ENCODE results near the gene SPATC1L.

SPATC1L gene

DNA sequence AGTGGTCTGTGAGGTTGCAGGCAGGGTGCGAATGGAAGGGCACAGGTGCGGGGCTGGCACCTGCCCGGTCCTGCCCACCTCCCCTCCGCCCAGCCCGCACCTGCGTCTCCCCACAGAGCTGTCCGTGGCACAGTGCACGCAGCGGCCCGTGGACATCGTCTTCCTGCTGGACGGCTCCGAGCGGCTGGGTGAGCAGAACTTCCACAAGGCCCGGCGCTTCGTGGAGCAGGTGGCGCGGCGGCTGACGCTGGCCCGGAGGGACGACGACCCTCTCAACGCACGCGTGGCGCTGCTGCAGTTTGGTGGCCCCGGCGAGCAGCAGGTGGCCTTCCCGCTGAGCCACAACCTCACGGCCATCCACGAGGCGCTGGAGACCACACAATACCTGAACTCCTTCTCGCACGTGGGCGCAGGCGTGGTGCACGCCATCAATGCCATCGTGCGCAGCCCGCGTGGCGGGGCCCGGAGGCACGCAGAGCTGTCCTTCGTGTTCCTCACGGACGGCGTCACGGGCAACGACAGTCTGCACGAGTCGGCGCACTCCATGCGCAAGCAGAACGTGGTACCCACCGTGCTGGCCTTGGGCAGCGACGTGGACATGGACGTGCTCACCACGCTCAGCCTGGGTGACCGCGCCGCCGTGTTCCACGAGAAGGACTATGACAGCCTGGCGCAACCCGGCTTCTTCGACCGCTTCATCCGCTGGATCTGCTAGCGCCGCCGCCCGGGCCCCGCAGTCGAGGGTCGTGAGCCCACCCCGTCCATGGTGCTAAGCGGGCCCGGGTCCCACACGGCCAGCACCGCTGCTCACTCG is 52.2 kb downstream of the SPATC1L start:
- no peak for DNase-seq

DNA sequence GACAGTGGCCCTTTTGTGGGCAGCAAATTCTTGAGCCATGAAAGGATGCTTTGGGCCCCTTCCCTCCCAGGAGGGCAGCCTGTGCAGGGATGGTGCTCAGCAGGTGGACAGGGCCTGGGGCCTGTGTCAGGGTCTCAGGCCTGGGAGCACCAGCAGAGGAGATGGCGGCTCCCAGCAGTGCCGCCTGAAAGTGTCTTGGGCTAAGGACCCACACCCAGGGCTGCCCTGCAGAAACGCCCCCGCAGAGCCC is 52.7 kb downstream of the SPATC1L start:
- DNase-seq: no peak

DNA sequence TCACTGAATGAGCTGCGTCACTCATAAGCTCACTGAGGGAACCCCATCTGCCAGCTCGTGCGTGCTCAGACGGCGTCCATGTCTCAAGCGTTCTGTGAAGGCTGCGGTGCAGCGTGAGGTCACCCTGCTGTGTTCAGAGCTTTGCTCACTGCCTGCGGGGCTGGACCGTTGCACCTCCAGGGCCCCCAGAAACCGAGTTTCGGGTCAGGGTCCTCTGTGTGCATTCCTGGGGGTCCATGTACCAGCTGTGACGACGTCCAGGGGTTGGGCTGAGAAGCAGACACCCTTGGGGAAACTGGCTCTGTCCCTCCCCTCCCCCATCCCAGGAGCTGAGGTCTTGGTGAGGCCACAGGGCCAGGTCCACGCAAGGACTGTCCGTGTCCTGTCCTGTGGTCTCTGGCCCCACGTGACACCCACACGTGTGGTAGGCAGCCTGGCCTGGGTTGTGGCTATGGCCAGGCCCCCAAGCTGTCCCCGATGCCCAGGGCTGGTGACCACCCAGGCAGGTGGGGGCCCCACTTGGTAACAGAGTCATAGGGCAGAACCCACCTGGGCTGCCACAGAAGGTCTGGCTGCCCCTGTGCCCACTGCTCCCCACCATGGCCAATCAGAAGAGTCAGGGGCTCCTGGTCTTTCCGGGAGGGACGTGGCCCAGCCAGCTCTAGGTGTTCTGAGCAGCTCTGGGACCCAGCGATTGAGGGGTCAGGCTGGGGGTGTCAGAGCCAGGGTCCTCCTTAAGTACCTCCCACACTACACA is 53.2 kb downstream of the SPATC1L start:
- DNase-seq: no peak

DNA sequence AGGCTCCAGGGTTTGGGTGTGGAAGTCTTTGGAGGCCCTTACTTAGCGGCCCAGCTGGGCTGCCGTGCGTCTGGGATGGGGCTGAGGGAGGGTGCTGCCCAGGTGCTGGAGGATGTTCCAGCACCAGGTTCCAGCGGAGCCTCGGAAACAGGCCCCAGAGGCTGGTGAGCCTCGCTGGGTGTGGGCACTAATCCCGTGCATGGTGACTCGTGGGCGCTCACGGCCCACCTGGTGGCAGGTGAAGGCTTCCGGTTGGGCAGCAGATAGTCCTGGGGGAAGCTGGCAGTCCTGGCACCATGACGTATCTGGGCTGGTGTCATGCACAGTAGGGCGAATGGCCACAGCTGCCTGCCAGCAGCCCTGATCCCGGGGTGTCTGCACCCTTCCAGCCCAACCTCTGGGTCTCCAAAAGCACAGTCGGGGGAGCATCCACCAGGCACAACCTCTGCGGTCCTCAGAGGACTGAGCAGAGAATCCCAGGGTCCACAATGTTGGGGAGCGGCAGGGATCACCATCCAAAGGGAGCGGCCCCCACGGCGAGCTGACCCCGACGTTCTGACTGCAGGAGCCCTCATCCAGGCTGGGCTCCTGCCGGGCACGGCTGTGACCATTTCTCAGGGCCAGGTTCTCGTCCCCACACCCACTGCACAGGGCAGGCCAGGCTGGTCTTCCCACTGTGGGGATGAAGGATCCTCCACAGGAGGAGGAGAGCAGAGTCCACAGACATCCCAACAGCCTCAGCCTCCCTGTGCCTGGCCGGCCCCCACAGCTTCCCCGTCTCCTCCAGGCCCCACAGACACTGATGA is 54.2 kb downstream of the SPATC1L start:
- no peak for DNase-seq

DNA sequence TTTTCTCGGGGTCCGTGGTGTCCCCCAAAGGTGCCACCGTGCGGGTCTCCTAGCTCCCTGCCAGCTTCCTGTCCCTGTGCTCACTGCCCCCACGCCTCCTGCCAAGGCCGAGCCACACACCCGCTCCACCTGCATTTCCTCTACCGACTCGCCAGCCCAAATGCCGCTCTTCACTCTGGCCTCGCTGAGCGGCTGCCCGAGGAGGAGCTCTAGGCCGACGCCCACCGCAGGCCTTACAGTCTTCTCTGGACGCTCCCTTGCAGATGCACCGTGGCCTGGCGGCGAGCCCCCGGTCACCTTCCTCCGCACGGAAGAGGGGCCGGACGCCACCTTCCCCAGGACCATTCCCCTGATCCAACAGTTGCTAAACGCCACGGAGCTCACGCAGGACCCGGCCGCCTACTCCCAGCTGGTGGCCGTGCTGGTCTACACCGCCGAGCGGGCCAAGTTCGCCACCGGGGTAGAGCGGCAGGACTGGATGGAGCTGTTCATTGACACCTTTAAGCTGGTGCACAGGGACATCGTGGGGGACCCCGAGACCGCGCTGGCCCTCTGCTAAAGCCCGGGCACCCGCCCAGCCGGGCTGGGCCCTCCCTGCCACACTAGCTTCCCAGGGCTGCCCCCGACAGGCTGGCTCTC is 55.2 kb downstream of the SPATC1L start:
- DNase-seq: no peak

DNA sequence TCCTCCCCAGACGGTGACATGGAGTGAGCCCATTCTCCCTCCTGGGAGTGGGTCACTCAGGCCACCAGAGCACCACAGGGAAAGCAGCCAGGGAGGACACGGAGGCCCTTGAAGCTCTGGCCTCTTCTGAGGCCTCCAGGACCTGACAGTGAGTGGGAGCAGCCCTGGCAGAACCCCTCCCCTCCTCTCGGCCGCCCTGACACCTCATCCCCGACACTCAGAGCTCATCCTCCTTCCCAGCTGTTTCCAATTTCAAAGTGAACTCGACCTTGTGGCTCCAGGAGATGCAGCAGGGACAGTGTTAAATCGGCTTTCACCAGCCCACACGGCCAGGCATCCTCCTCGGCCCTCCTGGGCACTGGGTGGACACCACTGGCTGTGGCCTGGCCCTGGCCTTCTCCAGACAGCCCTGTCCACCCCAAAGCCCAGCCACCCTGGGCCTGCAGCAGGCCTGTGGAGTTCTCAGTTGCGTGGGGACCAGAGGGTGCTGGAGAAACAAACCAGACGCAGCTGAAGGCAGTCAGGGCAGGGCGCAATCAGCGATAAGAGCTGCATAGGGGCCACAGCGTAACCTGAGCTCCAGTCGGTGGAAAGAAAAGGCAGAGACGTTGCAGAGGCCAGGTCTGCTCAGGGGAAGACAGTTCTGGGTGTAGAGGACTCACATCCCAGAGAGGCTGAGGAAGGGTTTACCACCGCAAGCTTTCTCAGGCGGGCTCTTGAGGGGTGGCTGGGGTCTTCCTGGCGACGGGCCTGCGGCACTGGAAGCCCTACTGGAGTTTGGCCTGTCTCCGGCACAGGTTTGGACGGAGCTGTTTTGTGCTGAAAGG is 55.9 kb downstream of the SPATC1L start:
- no peak for DNase-seq

DNA sequence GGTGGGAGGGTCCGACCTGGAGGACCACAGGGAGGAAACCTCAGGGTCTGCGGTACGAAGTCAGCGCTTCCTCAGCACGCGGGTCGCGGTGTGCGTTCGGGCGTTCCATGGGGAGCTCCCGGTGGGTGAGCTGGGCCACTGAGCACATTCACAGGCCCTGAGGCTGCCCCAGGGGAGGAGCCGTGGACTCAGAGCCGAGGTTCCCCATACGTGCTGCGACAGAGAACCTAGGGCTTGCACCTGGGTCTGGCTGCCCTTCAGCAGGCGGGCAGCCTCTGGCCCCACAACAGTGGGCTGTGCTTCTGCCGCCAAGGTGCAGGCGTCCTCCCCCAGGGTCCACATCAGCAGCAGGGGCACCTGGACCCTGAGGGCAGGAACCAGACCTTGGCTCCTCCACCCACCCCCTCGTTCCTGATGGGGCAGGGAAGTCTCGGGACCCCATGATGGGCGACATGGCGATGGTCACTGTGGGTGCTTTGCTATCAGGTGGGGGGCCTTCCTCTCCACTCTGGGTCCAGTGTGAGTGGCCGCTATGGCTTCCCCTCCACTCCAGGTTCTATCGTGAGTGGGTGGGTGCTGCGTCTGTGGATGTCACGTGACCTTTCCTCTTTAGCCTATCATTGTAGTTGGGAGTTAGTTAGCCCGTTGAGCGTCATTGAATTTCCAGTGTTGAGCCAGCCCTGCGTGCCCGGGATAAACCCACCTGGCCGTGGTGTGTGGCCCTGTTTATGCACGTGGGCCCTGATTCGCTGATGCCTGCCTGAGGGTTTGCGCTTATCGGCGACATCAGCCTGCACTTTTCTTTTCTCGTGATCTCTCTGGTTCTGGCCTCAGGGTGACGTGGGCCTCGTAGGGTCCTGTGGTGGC is 56.8 kb downstream of the SPATC1L start:
- no peak for DNase-seq

DNA sequence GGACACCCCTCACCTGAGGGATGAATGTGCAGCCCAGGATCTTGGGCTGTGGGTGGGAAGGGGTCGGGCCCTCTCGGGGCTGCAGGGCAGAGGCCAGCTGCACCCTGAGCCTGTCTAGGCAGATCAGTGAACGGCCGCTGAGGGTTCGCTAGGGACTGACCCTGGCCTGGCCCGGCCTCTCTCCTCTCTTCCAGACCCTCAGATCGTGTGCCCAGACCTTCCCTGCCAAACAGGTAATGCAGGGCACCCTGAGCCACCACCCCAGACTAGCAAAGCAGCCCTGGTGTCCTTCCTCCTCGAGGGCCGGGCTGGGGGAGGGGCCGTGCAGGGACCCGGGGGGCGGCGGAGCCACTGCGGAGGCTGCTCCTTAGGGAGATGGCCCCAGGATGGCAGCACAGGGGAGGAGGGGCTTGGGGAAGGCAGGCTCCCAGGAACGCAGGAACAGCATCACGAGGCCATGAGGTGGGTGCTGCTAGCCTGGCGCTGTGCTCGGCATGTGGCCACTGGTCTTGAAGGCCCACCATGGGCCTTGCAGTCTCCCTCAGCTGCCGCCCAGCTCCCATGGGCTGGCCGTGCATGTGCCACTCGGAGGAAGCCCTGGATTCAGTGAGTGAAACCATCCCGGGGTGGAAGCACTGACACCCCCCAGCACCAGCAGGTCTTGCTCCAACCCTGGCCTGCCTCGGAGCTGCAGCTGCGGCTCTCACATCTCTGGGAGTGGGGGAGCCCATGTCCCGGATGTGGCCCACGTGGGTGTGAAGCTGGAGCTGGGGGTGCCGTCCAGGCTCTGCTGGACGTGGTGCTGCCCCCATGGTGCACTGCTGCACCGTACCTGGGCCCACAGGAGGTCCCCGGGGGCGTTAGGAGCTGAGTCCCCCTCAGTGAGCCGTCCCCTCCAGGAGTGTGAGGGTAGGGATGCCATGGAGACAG is 57.7 kb downstream of the SPATC1L start:
- no peak for DNase-seq

DNA sequence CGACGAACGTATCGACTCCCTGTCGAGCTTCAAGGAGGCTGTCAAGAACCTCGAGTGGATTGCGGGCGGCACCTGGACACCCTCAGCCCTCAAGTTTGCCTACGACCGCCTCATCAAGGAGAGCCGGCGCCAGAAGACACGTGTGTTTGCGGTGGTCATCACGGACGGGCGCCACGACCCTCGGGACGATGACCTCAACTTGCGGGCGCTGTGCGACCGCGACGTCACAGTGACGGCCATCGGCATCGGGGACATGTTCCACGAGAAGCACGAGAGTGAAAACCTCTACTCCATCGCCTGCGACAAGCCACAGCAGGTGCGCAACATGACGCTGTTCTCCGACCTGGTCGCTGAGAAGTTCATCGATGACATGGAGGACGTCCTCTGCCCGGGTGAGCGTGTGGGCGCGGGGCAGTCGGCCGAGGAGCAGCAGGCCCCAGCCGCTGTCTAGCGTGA is 58.4 kb downstream of the SPATC1L start:
- DNase-seq: no peak

DNA sequence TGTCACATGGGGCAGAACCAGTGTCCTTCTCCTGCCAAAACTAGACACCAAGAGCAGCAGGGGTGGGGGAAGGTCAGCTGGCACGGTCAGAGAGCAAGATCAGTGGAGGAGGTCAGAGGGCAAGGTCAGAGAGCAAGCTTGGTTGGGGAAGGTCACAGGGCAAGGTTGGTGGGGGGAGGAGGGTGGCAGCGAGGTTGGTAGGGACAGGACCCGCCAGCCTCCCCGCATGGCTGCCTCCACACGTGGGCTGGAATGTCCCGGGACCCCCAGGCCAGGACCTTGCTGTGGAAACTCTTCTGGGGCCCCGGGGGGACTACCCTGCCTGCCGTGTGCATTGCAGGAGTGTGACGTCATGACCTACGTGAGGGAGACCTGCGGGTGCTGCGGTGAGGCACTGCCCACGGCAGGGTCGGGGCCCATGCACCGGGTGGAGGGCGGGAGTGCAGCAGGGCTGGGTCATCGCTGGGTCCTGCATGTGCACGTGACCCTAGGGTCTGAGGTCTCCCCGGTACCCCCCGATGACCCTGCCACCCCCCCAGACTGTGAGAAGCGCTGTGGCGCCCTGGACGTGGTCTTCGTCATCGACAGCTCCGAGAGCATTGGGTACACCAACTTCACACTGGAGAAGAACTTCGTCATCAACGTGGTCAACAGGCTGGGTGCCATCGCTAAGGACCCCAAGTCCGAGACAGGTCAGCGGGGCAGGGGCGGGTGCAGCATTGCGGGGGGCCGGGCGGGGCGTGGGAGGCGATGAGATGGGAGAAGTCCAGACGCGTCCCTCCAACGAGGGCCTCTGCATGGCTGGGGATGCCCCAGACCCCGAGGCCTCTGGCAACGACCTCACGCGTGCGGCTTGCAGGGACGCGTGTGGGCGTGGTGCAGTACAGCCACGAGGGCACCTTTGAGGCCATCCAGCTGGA is 59.1 kb downstream of the SPATC1L start:
- DNase-seq: no peak

DNA sequence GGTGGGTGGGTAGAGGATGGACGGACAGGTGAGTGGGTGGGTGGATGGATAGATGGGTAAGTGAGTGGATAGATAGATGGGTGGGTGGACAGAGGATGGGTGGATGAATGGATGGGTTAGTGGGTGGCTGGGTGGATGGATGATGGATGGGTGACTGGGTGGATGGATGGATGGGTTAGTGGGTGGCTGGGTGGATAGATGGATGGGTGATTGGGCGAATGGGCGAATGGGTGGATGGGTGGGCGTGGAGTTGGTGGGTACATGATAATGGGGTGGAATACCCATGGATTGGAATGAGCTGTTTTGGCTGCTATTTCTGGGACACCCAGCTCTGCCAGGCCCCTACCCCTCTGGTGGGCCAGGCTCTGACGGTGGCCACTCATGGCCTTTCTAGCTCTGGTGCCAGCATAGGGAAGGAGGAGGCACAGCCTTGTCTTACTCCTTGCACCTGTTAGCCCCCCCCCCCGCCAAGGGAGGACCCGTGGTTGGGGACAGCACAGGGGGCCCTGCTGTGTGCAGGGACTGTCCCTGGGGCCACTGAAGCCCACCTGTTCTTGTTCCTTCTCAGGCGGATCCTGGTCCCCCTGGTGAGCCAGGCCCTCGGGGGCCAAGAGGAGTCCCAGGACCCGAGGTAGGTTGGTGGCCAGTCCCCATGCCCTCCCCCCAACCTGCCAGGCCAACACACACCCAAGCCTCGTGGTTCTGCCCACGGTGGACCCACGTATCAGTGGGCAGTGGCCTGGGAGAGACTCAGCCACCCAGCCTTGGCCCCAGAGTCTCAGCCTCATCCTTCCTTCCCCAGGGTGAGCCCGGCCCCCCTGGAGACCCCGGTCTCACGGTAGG is 60.0 kb downstream of the SPATC1L start:
- DNase-seq: no peak

DNA sequence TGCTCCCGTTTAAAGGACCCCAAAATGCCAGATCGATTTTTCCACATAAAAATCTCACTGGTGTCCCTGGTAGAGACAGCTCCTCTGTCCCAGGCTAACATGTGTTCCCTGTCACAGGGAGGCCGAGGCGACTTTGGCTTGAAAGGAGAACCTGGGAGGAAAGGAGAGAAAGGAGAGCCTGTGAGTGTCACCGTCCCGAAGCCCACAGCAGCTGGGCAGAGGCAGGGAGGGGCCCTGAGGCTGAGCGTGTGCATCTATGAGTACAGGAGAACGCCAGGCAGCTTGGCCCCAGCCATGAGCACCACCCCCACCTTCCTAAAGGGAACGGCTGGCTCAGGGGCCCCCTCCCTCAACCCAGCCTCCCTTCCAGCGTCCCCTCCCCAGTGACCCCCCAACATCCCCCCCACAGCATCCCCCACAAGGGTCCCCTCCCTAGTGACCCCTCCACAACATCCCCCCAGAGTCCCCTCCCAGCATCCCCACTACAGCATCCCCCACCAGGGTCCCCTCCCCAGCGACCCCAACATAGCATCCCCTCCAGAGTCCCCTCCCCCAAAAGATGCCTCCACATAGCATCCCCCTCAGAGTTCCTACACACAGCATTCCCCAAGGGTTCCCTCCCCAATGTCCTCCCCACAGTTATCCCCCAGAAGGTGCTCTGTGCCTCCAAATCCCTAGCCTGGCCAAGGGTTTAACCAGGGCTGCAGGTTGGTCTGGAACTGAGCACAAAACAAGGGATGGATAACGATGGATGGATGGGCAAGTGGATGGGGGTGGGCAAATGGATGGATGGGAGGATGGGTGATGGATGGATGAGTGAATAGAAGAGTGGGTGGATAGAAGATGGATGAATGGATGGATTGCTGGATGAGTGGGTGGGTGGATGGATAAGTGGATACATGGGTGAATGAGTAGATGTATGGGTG is 61.2 kb downstream of the SPATC1L start:
- no peak for DNase-seq

DNA sequence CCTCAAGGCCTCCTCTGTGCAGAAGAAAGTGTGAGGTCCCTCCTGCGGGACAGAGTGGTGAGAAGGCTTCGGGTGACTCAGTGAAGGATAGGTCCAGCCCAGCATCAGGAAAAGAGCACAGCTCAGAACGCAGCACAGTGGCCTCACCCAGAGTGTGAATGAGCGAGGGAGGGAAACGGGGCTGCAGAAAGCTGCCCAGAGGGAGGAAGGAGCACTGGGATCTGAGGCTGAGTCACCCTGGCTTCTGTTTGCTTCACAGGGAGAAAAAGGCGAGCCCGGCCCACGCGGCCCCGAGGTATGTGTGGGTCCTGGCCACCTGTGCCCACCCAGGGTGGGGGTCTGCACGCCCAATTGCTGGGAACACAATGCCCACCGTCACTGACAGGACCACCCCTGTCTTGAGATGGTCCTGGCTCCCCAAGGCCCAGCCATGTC is 62.0 kb downstream of the SPATC1L start:
- DNase-seq: no peak

DNA sequence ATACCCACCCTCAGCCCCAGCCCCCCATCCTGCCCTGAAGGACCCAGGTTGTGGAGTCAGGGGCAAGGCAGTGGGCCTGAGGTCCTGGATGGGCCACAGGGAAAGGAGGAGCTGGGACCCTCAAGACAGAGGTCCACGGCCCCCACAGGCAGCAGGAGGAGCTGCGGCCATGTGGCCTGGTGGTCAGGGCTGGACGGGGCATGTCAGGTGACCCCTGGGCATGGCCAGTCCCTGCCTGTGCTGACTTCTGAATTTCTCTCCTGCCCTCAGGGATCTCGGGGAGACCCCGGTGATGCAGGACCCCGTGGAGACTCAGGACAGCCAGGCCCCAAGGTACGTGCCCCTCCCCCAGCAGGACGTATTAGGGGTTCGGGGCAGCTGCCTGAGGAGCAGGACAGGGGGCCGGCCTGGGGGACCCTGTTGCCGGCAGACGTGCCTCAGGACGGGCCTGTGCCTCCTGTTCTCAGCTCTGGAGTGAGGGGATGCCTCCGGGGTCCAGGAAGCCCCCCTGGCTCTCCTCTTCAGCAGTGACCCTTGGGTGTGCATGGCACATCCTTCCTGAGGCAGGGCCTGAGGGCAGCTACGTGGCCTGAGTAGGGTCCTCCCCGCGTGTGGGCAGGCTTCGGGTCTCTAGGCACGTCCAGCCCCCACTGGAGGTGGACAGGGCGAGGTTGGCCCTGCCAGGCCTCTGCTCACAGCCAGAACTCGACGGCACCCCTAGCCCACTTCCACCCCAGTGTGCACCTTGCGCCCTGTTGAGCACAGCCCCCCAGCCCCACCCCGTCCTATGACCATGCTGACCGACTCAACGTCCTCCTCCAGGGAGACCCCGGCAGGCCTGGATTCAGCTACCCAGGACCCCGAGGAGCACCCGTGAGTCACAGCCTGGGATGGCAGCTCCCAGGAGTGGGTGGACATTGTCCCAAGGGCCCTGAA is 62.7 kb downstream of the SPATC1L start:
- no peak for DNase-seq
